Thymus (tissue), 11 donors: ENCODE measurements around the gene MYBL2. TPM values are rescaled to one million over a fixed set of nuclear protein-coding genes. Genes with fewer than 3 reads are reported as not detected.

Experiments
- DNase-seq, 9 donors: peaks; one replicate each; pipeline ENCODE4 v3.0.0-alpha.2; 2013; ENCODE audit warnings: low spot score in 9 of 9, low read depth in 6 of 9, missing footprints in 1 of 9
- H3K27ac ChIP-seq, 2 donors: one replicate each; pipeline ENCODE4 v1.5.1; 2013; ENCODE audit warnings: control low read depth in 1 of 2, low read depth in 1 of 2, low read length in 1 of 2, mild to moderate bottlenecking in 1 of 2, moderate library complexity in 1 of 2
- H3K27me3 ChIP-seq, 2 donors: one replicate each; pipeline ENCODE4 v1.5.1; 2013; ENCODE audit warnings: low read length in 1 of 2; ENCODE audit not compliant: control insufficient read depth in 2 of 2, insufficient read depth in 1 of 2
- H3K36me3 ChIP-seq, 2 donors: one replicate each; pipeline ENCODE4 v1.5.1; 2013; ENCODE audit warnings: low read length in 1 of 2, mild to moderate bottlenecking in 1 of 2, moderate library complexity in 1 of 2; ENCODE audit not compliant: control insufficient read depth in 2 of 2, insufficient read depth in 2 of 2
- H3K4me1 ChIP-seq, 2 donors: one replicate each; pipeline ENCODE4 v1.5.1; 2013; ENCODE audit warnings: low read length in 2 of 2; ENCODE audit not compliant: control insufficient read depth in 2 of 2, insufficient read depth in 2 of 2
- H3K4me3 ChIP-seq, 2 donors: one replicate each; pipeline ENCODE4 v1.5.1; 2013; ENCODE audit warnings: low read length in 2 of 2, control low read depth in 1 of 2, mild to moderate bottlenecking in 1 of 2
- H3K9me3 ChIP-seq, 2 donors: one replicate each; pipeline ENCODE4 v1.5.1; 2013; ENCODE audit warnings: low read length in 1 of 2, mild to moderate bottlenecking in 1 of 2; ENCODE audit not compliant: control insufficient read depth in 2 of 2, insufficient read depth in 1 of 2
- WGBS: extraction: QIAGEN DNeasy Blood & Tissue Kit; methylation state at CpG from one replicate; pipeline ENCODE4 v1.1.7; 2013; 5-methylcytosine and 5-hydroxymethylcytosine counted together
- polyA plus RNA-seq: library from polyadenylated mRNA; stranded (reverse); fragments of 200-250 nt; gene quantifications from one replicate; pipeline ENCODE4 v1.2.3, GENCODE V29; 2013
- total RNA-seq: library from RNA; stranded (reverse); fragments of 120-200 nt; gene quantifications from one replicate; pipeline ENCODE4 v1.2.4, GENCODE V29; 2013
- donor health status: healthy.

Gene MYBL2
- total and polyA plus RNA-seq, 2 donors = 2.4 to 28.8 TPM

- Histone ChIP-seq H3K36me3 (no peaks in the 10 kb centered on the region), H3K4me1 (no peaks in the 10 kb centered on the region), H3K27ac (no peak overlapping the region), H3K9me3 (no peaks in the 10 kb centered on the region), H3K4me3 (no peak overlapping the region), H3K27me3 (peaks cover 0 to 4% of the 10 kb centered on the region in 2 donors)
- DNase-seq = no peak
- 98% methylated on average over 7 of the region's 7 CpGs for WGBS
Measured at GRCh38 chr20:43737925-43738324, 71.0 kb downstream of the MYBL2 start.

- H3K27ac ChIP-seq = no peak overlapping the region
- no peaks in the 10 kb centered on the region for H3K36me3 ChIP-seq
- peaks cover 2 to 12% of the 10 kb centered on the region in 2 donors for H3K27me3 ChIP-seq
- H3K9me3 ChIP-seq = no peaks in the 10 kb centered on the region
- no peak for DNase-seq
- no peaks in the 10 kb centered on the region for H3K4me1 ChIP-seq
- WGBS = 93% methylated on average over 9 of the region's 9 CpGs
- no peak overlapping the region for H3K4me3 ChIP-seq
Measured at GRCh38 chr20:43739148-43739749, 72.3 kb downstream of the MYBL2 start.

- no peak overlapping the region for H3K4me3 ChIP-seq
- peaks cover 2 to 17% of the 10 kb centered on the region in 2 donors for H3K27me3 ChIP-seq
- no peaks in the 10 kb centered on the region for H3K9me3 ChIP-seq
- 98% methylated on average over 3 of the region's 3 CpGs for WGBS
- no peaks in the 10 kb centered on the region for H3K36me3 ChIP-seq
- no peak for DNase-seq
- no peak overlapping the region for H3K27ac ChIP-seq
- peaks cover 0 to 2% of the 10 kb centered on the region in 2 donors for H3K4me1 ChIP-seq
Measured at GRCh38 chr20:43740642-43741041, 73.7 kb downstream of the MYBL2 start.

GRCh38 chr20:43744151-43744611, 77.3 kb downstream of the MYBL2 start:
- Histone ChIP-seq H3K9me3 (no peaks in the 10 kb centered on the region), H3K4me3 (no peak overlapping the region), H3K36me3 (no peaks in the 10 kb centered on the region), H3K27me3 (peaks cover 2 to 32% of the 10 kb centered on the region in 2 donors), H3K4me1 (peaks cover 0 to 2% of the 10 kb centered on the region in 2 donors), H3K27ac (no peak overlapping the region)
- 81% methylated on average over 9 of the region's 9 CpGs for WGBS
- no peak for DNase-seq

GRCh38 chr20:43744966-43745730, 78.2 kb downstream of the MYBL2 start:
- Histone ChIP-seq H3K4me1 (peaks cover 0 to 2% of the 10 kb centered on the region in 2 donors), H3K36me3 (no peaks in the 10 kb centered on the region), H3K27me3 (peaks cover 2 to 37% of the 10 kb centered on the region in 2 donors), H3K4me3 (no peak overlapping the region), H3K9me3 (no peaks in the 10 kb centered on the region), H3K27ac (no peak overlapping the region)
- no peak for DNase-seq
- 55% methylated on average over 12 of the region's 12 CpGs for WGBS

GRCh38 chr20:43746344-43747137, 79.6 kb downstream of the MYBL2 start:
- H3K36me3 ChIP-seq = no peaks in the 10 kb centered on the region
- no peak overlapping the region for H3K4me3 ChIP-seq
- H3K9me3 ChIP-seq = no peaks in the 10 kb centered on the region
- H3K27me3 ChIP-seq = peaks cover 2 to 35% of the 10 kb centered on the region in 2 donors
- peaks cover 7 to 16% of the 10 kb centered on the region in 2 donors for H3K4me1 ChIP-seq
- no peak for DNase-seq
- H3K27ac ChIP-seq = no peak overlapping the region
- 70% methylated on average over 12 of the region's 12 CpGs for WGBS

GRCh38 chr20:43748274-43748673, 81.4 kb downstream of the MYBL2 start:
- Histone ChIP-seq H3K4me3 (no peak overlapping the region), H3K36me3 (no peaks in the 10 kb centered on the region)
- 100% methylated on average over 1 of the region's 1 CpG for WGBS

GRCh38 chr20:43749734-43750294, 82.9 kb downstream of the MYBL2 start:
- H3K27ac ChIP-seq = no peak overlapping the region
- WGBS = 11% methylated on average over 23 of the region's 23 CpGs
- peaks cover 8 to 26% of the 10 kb centered on the region in 2 donors for H3K4me1 ChIP-seq

More at GRCh38 chr20:43748274-43748673, 81.4 kb downstream of the MYBL2 start:
- Histone ChIP-seq H3K9me3 (no peaks in the 10 kb centered on the region), H3K27me3 (peaks cover 2 to 31% of the 10 kb centered on the region in 2 donors), H3K27ac (no peak overlapping the region), H3K4me1 (peaks cover 8 to 26% of the 10 kb centered on the region in 2 donors)
- no peak for DNase-seq

More at GRCh38 chr20:43749734-43750294, 82.9 kb downstream of the MYBL2 start:
- H3K4me3 ChIP-seq = no peak overlapping the region
- peaks cover 0 to 25% of the 10 kb centered on the region in 2 donors for H3K27me3 ChIP-seq
- peak in 6 of 9 donors; percentile 27 to 68 (median 52) for DNase-seq
- no peaks in the 10 kb centered on the region for H3K36me3 ChIP-seq
- H3K9me3 ChIP-seq = no peaks in the 10 kb centered on the region
